ENCODE measurements around the gene IL1RN. TPM values are rescaled to one million over a fixed set of nuclear protein-coding genes. Genes with fewer than 3 reads are reported as not detected.

The IL1RN gene
- total and polyA plus RNA-seq, 2 of the 4 experiments (the other 2 are of a cell fraction), result not detected

DNA sequence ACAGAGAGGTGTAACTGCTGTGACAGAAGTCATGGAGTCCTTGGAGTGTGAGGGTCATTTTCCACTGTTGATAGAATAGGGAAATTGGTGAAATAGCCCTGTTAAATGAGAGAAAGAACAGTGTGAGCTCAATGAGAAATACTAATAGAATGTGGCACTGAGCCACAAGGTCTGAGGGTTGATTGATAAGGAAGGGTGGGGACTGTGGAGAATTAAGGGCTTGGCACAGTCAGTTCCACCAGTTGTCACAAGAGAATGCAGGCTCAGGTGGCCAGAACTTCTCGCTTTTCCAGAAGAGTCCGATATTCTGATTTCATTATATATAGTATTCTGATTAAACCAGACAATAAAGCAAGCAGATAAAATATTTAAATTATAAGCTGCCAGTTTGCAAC, 9.1 kb upstream of the IL1RN start:
- H3K4me1 ChIP-seq (ENCODE audit: control insufficient read depth, insufficient read depth, low read length), result no peaks in the 10 kb centered on the region
- dilution Hi-C loops (cut with HindIII; ENCODE audit: low sequenced_read_pairs, unreplicated experiment), result no loop called here
- no peaks in the 10 kb centered on the region for H3K36me3 ChIP-seq (ENCODE audit: control insufficient read depth, insufficient read depth, low read length)
- H3K4me3 ChIP-seq (ENCODE audit: insufficient read depth, low read depth, low read length), result no peak overlapping the region
- no peak overlapping the region for H4K5ac ChIP-seq (ENCODE audit: low read depth, low read length)
- no peaks in the 10 kb centered on the region for H3K9me3 ChIP-seq (ENCODE audit: control insufficient read depth, insufficient read depth, low read length)
- no peak overlapping the region for H3K4me2 ChIP-seq (ENCODE audit: low read depth, low read length)
- H4K20me1 ChIP-seq (ENCODE audit: insufficient read depth, low read length), result no peaks in the 10 kb centered on the region
- BruUV-seq (replicated peaks), result no TSS peak
- DNase-seq (no peak), ATAC-seq (ENCODE audit: low read depth) (no peak)
- no peak overlapping the region for H2BK5ac ChIP-seq (ENCODE audit: low read depth, low read length, poor library complexity, severe bottlenecking)
- no peak overlapping the region for H4K8ac ChIP-seq (ENCODE audit: low read depth in 2 of 2, low read length in 2 of 2)
- H3K4ac ChIP-seq (ENCODE audit: low read depth, low read length), result no peak overlapping the region
- H2AFZ ChIP-seq (replicated peaks; ENCODE audit: low read length, poor library complexity), result no peak overlapping the region
- no CpG with 5 or more reads among the region's 2 CpGs for WGBS, 2 experiments (ENCODE audit: extremely low coverage in 2 of 2, insufficient read length in 1 of 2)
- ChIA-PET POLR2A (ENCODE audit: unreplicated experiment) (no interaction called here), CTCF (no interaction called here)
- no peak overlapping the region for H2BK20ac ChIP-seq (ENCODE audit: low read depth, low read length)
- no peak overlapping the region for H3K27ac ChIP-seq (ENCODE audit: insufficient read depth, low read length)
- H3K56ac ChIP-seq (ENCODE audit: extremely low read depth, insufficient read depth, low read length), result no peak overlapping the region
- peaks cover 15% of the 10 kb centered on the region for H3K27me3 ChIP-seq (ENCODE audit: control insufficient read depth, insufficient read depth, low read length)
- H3K9me1 ChIP-seq (ENCODE audit: insufficient read depth, low read length), result no peaks in the 10 kb centered on the region
- no peak overlapping the region for H2BK15ac ChIP-seq (ENCODE audit: low read depth, low read length)
- no peak overlapping the region for H4K91ac ChIP-seq (ENCODE audit: insufficient read depth, low read depth, low read length)
- H3K79me1 ChIP-seq (ENCODE audit: low read depth in 1 of 2, low read length in 2 of 2), result no peaks in the 10 kb centered on the region
- H3K18ac ChIP-seq (ENCODE audit: low read depth, low read length), result no peak overlapping the region
- no peak overlapping the region for H3K14ac ChIP-seq (replicated peaks; ENCODE audit: low read depth, low read length)
- TF ChIP-seq RFX5 (IDR thresholded peaks at IDR 0.05; ENCODE audit: low read depth, low read length) (no peak), CEBPB (IDR thresholded peaks at IDR 0.05; ENCODE audit: low read depth, low read length) (no peak), MXI1 (IDR thresholded peaks at IDR 0.05; ENCODE audit: borderline replicate concordance, low read depth, low read length) (no peak), CHD1 (IDR thresholded peaks at IDR 0.05; ENCODE audit: low read depth, low read length) (no peak), RAD21 (IDR thresholded peaks at IDR 0.05; ENCODE audit: low read length) (no peak), SMC3 (IDR thresholded peaks at IDR 0.05; ENCODE audit: low read depth, low read length) (no peak), POLR2A (IDR thresholded peaks at IDR 0.05; ENCODE audit: low read depth, low read length) (no peak), FOS (IDR thresholded peaks at IDR 0.05; ENCODE audit: low read depth, low read length) (no peak), BHLHE40 (IDR thresholded peaks at IDR 0.05; ENCODE audit: low read depth, low read length) (no peak)
- TF ChIP-seq, protein P1, sequence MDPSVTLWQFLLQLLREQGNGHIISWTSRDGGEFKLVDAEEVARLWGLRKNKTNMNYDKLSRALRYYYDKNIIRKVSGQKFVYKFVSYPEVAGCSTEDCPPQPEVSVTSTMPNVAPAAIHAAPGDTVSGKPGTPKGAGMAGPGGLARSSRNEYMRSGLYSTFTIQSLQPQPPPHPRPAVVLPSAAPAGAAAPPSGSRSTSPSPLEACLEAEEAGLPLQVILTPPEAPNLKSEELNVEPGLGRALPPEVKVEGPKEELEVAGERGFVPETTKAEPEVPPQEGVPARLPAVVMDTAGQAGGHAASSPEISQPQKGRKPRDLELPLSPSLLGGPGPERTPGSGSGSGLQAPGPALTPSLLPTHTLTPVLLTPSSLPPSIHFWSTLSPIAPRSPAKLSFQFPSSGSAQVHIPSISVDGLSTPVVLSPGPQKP (IDR thresholded peaks at IDR 0.05; ENCODE audit: borderline replicate concordance, low read depth, low read length), result no peak
- TF ChIP-seq, protein P2, sequence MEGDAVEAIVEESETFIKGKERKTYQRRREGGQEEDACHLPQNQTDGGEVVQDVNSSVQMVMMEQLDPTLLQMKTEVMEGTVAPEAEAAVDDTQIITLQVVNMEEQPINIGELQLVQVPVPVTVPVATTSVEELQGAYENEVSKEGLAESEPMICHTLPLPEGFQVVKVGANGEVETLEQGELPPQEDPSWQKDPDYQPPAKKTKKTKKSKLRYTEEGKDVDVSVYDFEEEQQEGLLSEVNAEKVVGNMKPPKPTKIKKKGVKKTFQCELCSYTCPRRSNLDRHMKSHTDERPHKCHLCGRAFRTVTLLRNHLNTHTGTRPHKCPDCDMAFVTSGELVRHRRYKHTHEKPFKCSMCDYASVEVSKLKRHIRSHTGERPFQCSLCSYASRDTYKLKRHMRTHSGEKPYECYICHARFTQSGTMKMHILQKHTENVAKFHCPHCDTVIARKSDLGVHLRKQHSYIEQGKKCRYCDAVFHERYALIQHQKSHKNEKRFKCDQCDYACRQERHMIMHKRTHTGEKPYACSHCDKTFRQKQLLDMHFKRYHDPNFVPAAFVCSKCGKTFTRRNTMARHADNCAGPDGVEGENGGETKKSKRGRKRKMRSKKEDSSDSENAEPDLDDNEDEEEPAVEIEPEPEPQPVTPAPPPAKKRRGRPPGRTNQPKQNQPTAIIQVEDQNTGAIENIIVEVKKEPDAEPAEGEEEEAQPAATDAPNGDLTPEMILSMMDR (conservative IDR thresholded peaks at IDR 0.05; ENCODE audit: low read depth, low read length), result no peak
- intact Hi-C loops (cut with micrococcal nuclease), result no loop called here
- no peak overlapping the region for H2BK120ac ChIP-seq (ENCODE audit: low read depth, low read length)
- no peak overlapping the region for H3K23ac ChIP-seq (ENCODE audit: low read depth, low read length)
- no peak overlapping the region for H2AK5ac ChIP-seq (ENCODE audit: low read depth, low read length)
- H3K9ac ChIP-seq (ENCODE audit: low read depth, low read length), result no peak overlapping the region
- in situ Hi-C loops (cut with MboI; ENCODE audit: low sequenced_read_pairs), result no loop called here
- H2AK9ac ChIP-seq (replicated peaks; ENCODE audit: low read depth, low read length, poor library complexity), result no peak overlapping the region

Data from IMR-90 (cell line).